Natural killer cell (primary cell): Measurements from ENCODE around the gene CKB. TPM values are rescaled to one million over a fixed set of nuclear protein-coding genes. Genes with fewer than 3 reads are reported as not detected.

Experiments
- ATAC-seq, 3 donors: fragments of 150-1000 bp in 2 of 3; fragments of 200-7000 bp in 1 of 3; cut with Tn5 transposase; 1 replicate in 1 of 3; 2 replicates in 2 of 3; pipeline ENCODE4 v1.10.0; 2021; ENCODE audit warnings: mild to moderate bottlenecking in 2 of 3, moderate library complexity in 2 of 3
- DNase-seq, 2 donors: peaks; one replicate each; pipeline versions ENCODE4 v3.0.0 to v3.0.0-alpha.2; 2013 to 2021; ENCODE audit warnings: mixed read lengths in 1 of 2
- H3K27ac ChIP-seq: one replicate; pipeline ENCODE4 v1.5.1; 2013; ENCODE audit warnings: mild to moderate bottlenecking, low read length
- H3K27me3 ChIP-seq: one replicate; pipeline ENCODE4 v1.6.1; 2013; ENCODE audit warnings: low read length; ENCODE audit not compliant: control insufficient read depth, insufficient read depth
- H3K36me3 ChIP-seq: one replicate; pipeline ENCODE4 v1.6.1; 2013; ENCODE audit warnings: low read length; ENCODE audit not compliant: control insufficient read depth, insufficient read depth
- H3K4me1 ChIP-seq: one replicate; pipeline ENCODE4 v1.6.1; 2013; ENCODE audit warnings: low read length; ENCODE audit not compliant: control insufficient read depth, insufficient read depth
- H3K4me3 ChIP-seq: one replicate; pipeline ENCODE4 v1.5.1; 2013; ENCODE audit warnings: low read length
- H3K9me3 ChIP-seq: one replicate; pipeline ENCODE4 v1.6.1; 2013; ENCODE audit warnings: low read length; ENCODE audit not compliant: control insufficient read depth, insufficient read depth
- H3K27ac Mint-ChIP-seq, 2 donors: one replicate each; pipeline ENCODE4 v1.8.0; 2022; ENCODE audit warnings: mild to moderate bottlenecking in 2 of 2, mixed read lengths in 2 of 2, moderate library complexity in 1 of 2
- H3K27me3 Mint-ChIP-seq, 2 donors: one replicate each; pipeline ENCODE4 v1.8.0; 2022; ENCODE audit warnings: low read depth in 2 of 2, mixed read lengths in 2 of 2
- H3K36me3 Mint-ChIP-seq: one replicate; pipeline ENCODE4 v1.8.0; 2022; ENCODE audit warnings: mixed read lengths
- H3K4me1 Mint-ChIP-seq, 2 donors: one replicate each; pipeline ENCODE4 v1.8.0; 2022; ENCODE audit warnings: mixed read lengths in 2 of 2
- H3K4me3 Mint-ChIP-seq: one replicate; pipeline ENCODE4 v1.8.0; 2022; ENCODE audit warnings: mild to moderate bottlenecking, moderate library complexity, mixed read lengths
- H3K9me3 Mint-ChIP-seq, 2 donors: one replicate each; pipeline ENCODE4 v1.8.0; 2022; ENCODE audit warnings: mixed read lengths in 2 of 2
- CTCF ChIP-seq: fragments of 200-600 bp; IDR thresholded peaks from one replicate; pipeline ENCODE4 v1.8.0; 2022; ENCODE audit warnings: antibody characterized with exemption
- whole genome bisulfite sequencing: methylation state at CpG from one replicate; pipeline ENCODE4 v1.1.7; 2013; ENCODE audit warnings: missing lambda C conversion rate; ENCODE audit not compliant: insufficient coverage; 5-methylcytosine and 5-hydroxymethylcytosine counted together
- intact Hi-C: fragments of 100-400 bp; cut with micrococcal nuclease; formaldehyde crosslinking; loops from one replicate; pipeline ENCODE4 v1.14.2; 2022
- total RNA-seq, 4 donors: library from RNA; stranded (reverse); fragments of 120-200 nt in 1 of 4; gene quantifications; one replicate each; pipeline versions ENCODE4 v1.2.3 to v1.2.4, GENCODE V29; 2013 to 2022

Gene CKB
- total RNA-seq, 3 donors from 2014 or later (not counting 1 experiment from before 2014, with no cell fraction given) = 4.0 to 37.4 (median 9.0) TPM

GRCh38 chr14:103545915-103546651, 23.5 kb upstream of the CKB start:
- no peak for DNase-seq
- no peaks in the 10 kb centered on the region for H3K4me1 Mint-ChIP-seq
- intact Hi-C loops = loop anchor here (1.0 kb wide), 2 partner anchors 27 to 46 kb away; no protein-coding TSS in a partner anchor
- no peaks in the 10 kb centered on the region for H3K9me3 Mint-ChIP-seq
- H3K36me3 Mint-ChIP-seq = no peaks in the 10 kb centered on the region
- no peaks in the 10 kb centered on the region for H3K36me3 ChIP-seq
- H3K27me3 Mint-ChIP-seq = no peaks in the 10 kb centered on the region
- no peaks in the 10 kb centered on the region for H3K9me3 ChIP-seq
- no peak for ATAC-seq
- WGBS = 80% methylated on average over 27 of the region's 27 CpGs
- H3K27ac ChIP-seq = no peak overlapping the region
- H3K4me3 Mint-ChIP-seq = no peak overlapping the region
- peaks cover 8% of the 10 kb centered on the region for H3K4me1 ChIP-seq
- H3K27ac Mint-ChIP-seq = no peak overlapping the region
- no peak overlapping the region for H3K4me3 ChIP-seq
- TF ChIP-seq CTCF = no peak
- H3K27me3 ChIP-seq = no peaks in the 10 kb centered on the region

GRCh38 chr14:103545219-103545914, 22.7 kb upstream of the CKB start:
- Histone ChIP-seq H3K36me3 (no peaks in the 10 kb centered on the region), H3K4me3 (no peak overlapping the region), H3K27me3 (no peaks in the 10 kb centered on the region), H3K4me1 (peaks cover 8% of the 10 kb centered on the region), H3K9me3 (no peaks in the 10 kb centered on the region), H3K27ac (no peak overlapping the region)
- ATAC-seq (no peak), DNase-seq (no peak)
- no peak for TF ChIP-seq CTCF
- no peaks in the 10 kb centered on the region for H3K36me3 Mint-ChIP-seq
- intact Hi-C loops = no loop called here
- H3K9me3 Mint-ChIP-seq = no peaks in the 10 kb centered on the region
- no peak overlapping the region for H3K27ac Mint-ChIP-seq
- H3K4me1 Mint-ChIP-seq = no peaks in the 10 kb centered on the region
- no peaks in the 10 kb centered on the region for H3K27me3 Mint-ChIP-seq
- 92% methylated on average over 29 of the region's 29 CpGs for WGBS
- H3K4me3 Mint-ChIP-seq = no peak overlapping the region

- no peak overlapping the region for H3K27ac ChIP-seq
- no peaks in the 10 kb centered on the region for H3K27me3 ChIP-seq
- H3K4me3 Mint-ChIP-seq = no peak overlapping the region
- H3K27ac Mint-ChIP-seq = no peak overlapping the region
- peaks cover 8% of the 10 kb centered on the region for H3K4me1 ChIP-seq
- ATAC-seq (no peak), DNase-seq (no peak)
- H3K27me3 Mint-ChIP-seq = no peaks in the 10 kb centered on the region
- H3K36me3 ChIP-seq = no peaks in the 10 kb centered on the region
- intact Hi-C loops = no loop called here
- no peaks in the 10 kb centered on the region for H3K36me3 Mint-ChIP-seq
- no peak for TF ChIP-seq CTCF
- WGBS = 88% methylated on average over 35 of the region's 35 CpGs
- H3K4me3 ChIP-seq = no peak overlapping the region
- H3K4me1 Mint-ChIP-seq = peaks cover 0 to under 1% of the 10 kb centered on the region in 2 donors
- H3K9me3 ChIP-seq = no peaks in the 10 kb centered on the region
- H3K9me3 Mint-ChIP-seq = no peaks in the 10 kb centered on the region
Observed at GRCh38 chr14:103544388-103545218, 22.0 kb upstream of the CKB start.
